ENCODE data around the gene OR1E2.
A peak's percentile ranks its signal among the peaks of the same experiment; 100 is the strongest.
"Not testable (repeated sequence)": the region's sequence is repeated elsewhere in the genome, so short reads cannot be mapped to it uniquely, and the experiment has no call there.

The OR1E2 gene

DNA sequence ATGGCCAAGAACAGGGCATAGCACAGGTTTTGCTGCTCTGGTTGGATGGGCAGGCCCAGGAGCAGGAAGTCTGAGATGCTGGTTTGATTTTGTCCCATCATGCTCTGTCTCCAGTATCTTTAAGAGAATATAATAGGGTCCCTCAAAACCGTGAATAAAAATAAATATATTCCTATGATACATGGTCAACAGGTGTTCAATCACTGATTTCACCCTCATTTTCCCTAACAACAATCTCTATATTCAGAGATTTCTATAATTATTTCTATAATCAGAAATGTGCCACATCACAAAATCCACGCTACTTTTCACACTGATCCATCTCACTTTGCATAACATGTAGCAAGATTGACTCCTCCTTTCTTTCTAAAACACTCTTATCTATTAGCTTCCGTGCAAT is at the start of gene OR1E2:
Gene OR1E2 (minus strand): TSS at position 101 of the 400 bp plus-strand sequence. CDS start 0 bp downstream, at position 101.
- no peak within 1 kb of the TSS for H3K4me3 Mint-ChIP-seq

GRCh38 chr17:3482852-3483251 is 49.2 kb upstream of the OR1E2 start:
- H3K27me3 Mint-ChIP-seq = peaks cover 40% of the 10 kb centered on the region
- H3K36me3 Mint-ChIP-seq = no peaks in the 10 kb centered on the region
- H3K9me3 Mint-ChIP-seq = peaks cover 2% of the 10 kb centered on the region
- no peaks in the 10 kb centered on the region for H3K4me1 Mint-ChIP-seq
- no peak overlapping the region for H3K4me3 Mint-ChIP-seq
- H3K27ac Mint-ChIP-seq = no peak overlapping the region
- no peak for ATAC-seq

More for the DNA sequence above, at the start of gene OR1E2:
- H3K9me3 Mint-ChIP-seq = peaks cover 10% of the 10 kb centered on the region
- H3K27ac Mint-ChIP-seq = no peak within 1 kb of the TSS
- no peak for ATAC-seq
- H3K4me1 Mint-ChIP-seq = no peaks in the 10 kb centered on the region
- no peaks in the 10 kb centered on the region for H3K36me3 Mint-ChIP-seq
- peaks cover 49% of the 10 kb centered on the region for H3K27me3 Mint-ChIP-seq

GRCh38 chr17:3479988-3480387 is 46.3 kb upstream of the OR1E2 start:
- no peak overlapping the region for H3K4me3 Mint-ChIP-seq
- H3K4me1 Mint-ChIP-seq = peaks cover 6% of the 10 kb centered on the region
- H3K27me3 Mint-ChIP-seq = peaks cover 16% of the 10 kb centered on the region
- ATAC-seq = no peak
- H3K9me3 Mint-ChIP-seq = peaks cover 2% of the 10 kb centered on the region
- no peaks in the 10 kb centered on the region for H3K36me3 Mint-ChIP-seq
- H3K27ac Mint-ChIP-seq = no peak overlapping the region

- peaks cover 6% of the 10 kb centered on the region for H3K4me1 Mint-ChIP-seq
- no peaks in the 10 kb centered on the region for H3K36me3 Mint-ChIP-seq
- no peak within 1 kb of the TSS for H3K27ac Mint-ChIP-seq
- ATAC-seq = no peak
- no peaks in the 10 kb centered on the region for H3K9me3 Mint-ChIP-seq
- peaks cover 13% of the 10 kb centered on the region for H3K27me3 Mint-ChIP-seq
- peak within 1 kb of the TSS; percentile 51 for H3K4me3 Mint-ChIP-seq
These were observed 42.4 kb upstream of the OR1E2 start, which contains the start of gene ASPA for GRCh38 chr17:3475812-3476610. ASPA (plus strand) TSS chr17:3475997; CDS start chr17:3476160, 163 bp downstream.

DNA sequence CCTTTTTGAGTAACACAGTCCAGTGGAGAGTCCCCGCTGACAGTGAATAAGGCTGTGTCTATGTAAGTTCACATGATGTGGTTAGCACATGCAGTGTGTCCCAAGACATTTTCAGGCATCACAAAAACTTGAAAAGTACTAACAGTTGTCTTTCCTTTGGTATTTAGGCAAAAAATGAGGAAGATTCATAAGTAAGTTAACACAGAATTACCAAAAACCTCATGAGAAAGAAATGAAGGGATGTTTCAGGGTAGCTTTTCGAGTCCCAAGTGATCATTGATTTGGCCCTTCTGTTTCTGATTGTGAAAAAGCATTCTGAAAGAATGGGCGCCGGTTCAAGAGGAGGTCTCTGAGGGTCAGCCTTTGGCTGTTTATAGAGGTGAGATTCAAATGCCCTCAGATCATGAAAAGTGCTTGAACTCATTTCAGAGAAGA is 41.6 kb upstream of the OR1E2 start:
- Mint-ChIP-seq H3K4me1 (peaks cover 6% of the 10 kb centered on the region), H3K4me3 (no peak overlapping the region), H3K27me3 (peaks cover 13% of the 10 kb centered on the region), H3K9me3 (no peaks in the 10 kb centered on the region), H3K36me3 (no peaks in the 10 kb centered on the region), H3K27ac (no peak overlapping the region)
- ATAC-seq = no peak

DNA sequence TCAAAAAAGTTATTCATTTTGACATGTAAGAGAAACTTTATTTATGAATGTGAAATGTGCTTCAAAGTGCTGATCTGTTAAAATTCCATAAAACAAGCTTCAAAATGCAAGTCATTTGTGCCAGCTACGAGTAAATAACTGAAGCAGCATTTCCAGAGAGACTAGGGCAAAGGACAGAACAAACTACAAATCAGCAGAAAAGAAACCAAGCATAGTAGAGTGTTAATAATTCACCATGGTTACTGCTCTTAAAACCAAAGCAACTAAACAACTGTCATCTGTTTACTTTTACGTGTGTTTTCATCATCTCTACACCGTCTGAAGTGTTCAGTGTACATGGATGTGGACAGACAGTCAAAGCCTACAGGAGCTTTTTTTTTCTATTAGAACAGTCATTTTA is 40.6 kb upstream of the OR1E2 start:
- no peaks in the 10 kb centered on the region for H3K9me3 Mint-ChIP-seq
- H3K4me1 Mint-ChIP-seq = peaks cover 6% of the 10 kb centered on the region
- no peak for ATAC-seq
- peaks cover 10% of the 10 kb centered on the region for H3K27me3 Mint-ChIP-seq
- no peak overlapping the region for H3K27ac Mint-ChIP-seq
- H3K36me3 Mint-ChIP-seq = no peaks in the 10 kb centered on the region
- H3K4me3 Mint-ChIP-seq = no peak overlapping the region

GRCh38 chr17:3472137-3472536 is 38.5 kb upstream of the OR1E2 start:
- ATAC-seq = no peak

GRCh38 chr17:3471599-3471998 is 38.0 kb upstream of the OR1E2 start, which contains the start of gene SPATA22:
SPATA22 (minus strand) TSS chr17:3471819; CDS start chr17:3469325, 2,494 bp downstream.
- no peaks in the 10 kb centered on the region for H3K36me3 Mint-ChIP-seq
- no peak within 1 kb of the TSS for H3K27ac Mint-ChIP-seq
- no peak for ATAC-seq
- H3K4me1 Mint-ChIP-seq = peaks cover 6% of the 10 kb centered on the region
- no peak within 1 kb of the TSS for H3K4me3 Mint-ChIP-seq
- no peaks in the 10 kb centered on the region for H3K27me3 Mint-ChIP-seq
- no peaks in the 10 kb centered on the region for H3K9me3 Mint-ChIP-seq

More at GRCh38 chr17:3472137-3472536, 38.5 kb upstream of the OR1E2 start:
- Mint-ChIP-seq H3K27ac (no peak overlapping the region), H3K27me3 (no peaks in the 10 kb centered on the region), H3K4me1 (peaks cover 6% of the 10 kb centered on the region), H3K9me3 (no peaks in the 10 kb centered on the region), H3K36me3 (no peaks in the 10 kb centered on the region), H3K4me3 (no peak overlapping the region)

DNA sequence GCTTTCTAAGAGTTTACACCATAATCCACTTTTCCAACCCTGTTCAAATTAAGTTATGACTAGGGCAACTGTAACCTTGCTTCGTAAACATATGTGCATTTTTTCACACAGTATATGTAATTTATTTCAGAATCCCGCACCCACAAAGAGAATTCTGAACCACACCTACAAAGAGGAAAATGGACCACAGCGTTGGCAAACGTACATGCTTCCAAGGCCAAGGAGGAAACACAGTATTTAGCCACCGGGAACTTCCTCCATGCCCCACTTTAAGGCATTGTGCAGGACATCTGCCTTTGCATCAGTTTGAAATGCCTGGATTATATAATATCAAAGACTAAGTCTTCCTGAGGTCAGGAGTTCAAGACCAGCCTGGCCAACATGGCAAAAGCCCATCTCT is 35.9 kb upstream of the OR1E2 start:
- Mint-ChIP-seq H3K36me3 (no peaks in the 10 kb centered on the region), H3K27ac (no peak overlapping the region), H3K9me3 (no peaks in the 10 kb centered on the region), H3K27me3 (no peaks in the 10 kb centered on the region), H3K4me3 (no peak overlapping the region), H3K4me1 (no peaks in the 10 kb centered on the region)
- ATAC-seq = no peak

GRCh38 chr17:3466355-3466754 is 32.7 kb upstream of the OR1E2 start:
- ATAC-seq, H3K27me3 Mint-ChIP-seq, H3K27ac Mint-ChIP-seq, H3K9me3 Mint-ChIP-seq, H3K4me3 Mint-ChIP-seq, H3K36me3 Mint-ChIP-seq, H3K4me1 Mint-ChIP-seq: not testable (repeated sequence)

- Mint-ChIP-seq H3K36me3 (no peaks in the 10 kb centered on the region), H3K27ac (no peak overlapping the region), H3K4me1 (peaks cover 7% of the 10 kb centered on the region), H3K9me3 (no peaks in the 10 kb centered on the region), H3K4me3 (no peak overlapping the region), H3K27me3 (peaks cover 22% of the 10 kb centered on the region)
- no peak for ATAC-seq
These were observed 14.5 kb upstream of the OR1E2 start for GRCh38 chr17:3448059-3448665.

- no peaks in the 10 kb centered on the region for H3K36me3 Mint-ChIP-seq
- H3K27me3 Mint-ChIP-seq = peaks cover 22% of the 10 kb centered on the region
- ATAC-seq = peak; percentile 43
These were observed 14.0 kb upstream of the OR1E2 start for GRCh38 chr17:3447625-3448024.

GRCh38 chr17:3440451-3440850 is 6.8 kb upstream of the OR1E2 start:
- Mint-ChIP-seq H3K9me3 (no peaks in the 10 kb centered on the region), H3K27ac (no peak overlapping the region), H3K4me3 (no peak overlapping the region), H3K4me1 (no peaks in the 10 kb centered on the region), H3K27me3 (peaks cover 11% of the 10 kb centered on the region), H3K36me3 (no peaks in the 10 kb centered on the region)
- ATAC-seq = no peak

More at GRCh38 chr17:3447625-3448024, 14.0 kb upstream of the OR1E2 start:
- no peak overlapping the region for H3K27ac Mint-ChIP-seq
- no peak overlapping the region for H3K4me3 Mint-ChIP-seq
- peaks cover 7% of the 10 kb centered on the region for H3K4me1 Mint-ChIP-seq
- no peaks in the 10 kb centered on the region for H3K9me3 Mint-ChIP-seq

GRCh38 chr17:3438368-3438767 is 4.7 kb upstream of the OR1E2 start:
- H3K9me3 Mint-ChIP-seq = no peaks in the 10 kb centered on the region

DNA sequence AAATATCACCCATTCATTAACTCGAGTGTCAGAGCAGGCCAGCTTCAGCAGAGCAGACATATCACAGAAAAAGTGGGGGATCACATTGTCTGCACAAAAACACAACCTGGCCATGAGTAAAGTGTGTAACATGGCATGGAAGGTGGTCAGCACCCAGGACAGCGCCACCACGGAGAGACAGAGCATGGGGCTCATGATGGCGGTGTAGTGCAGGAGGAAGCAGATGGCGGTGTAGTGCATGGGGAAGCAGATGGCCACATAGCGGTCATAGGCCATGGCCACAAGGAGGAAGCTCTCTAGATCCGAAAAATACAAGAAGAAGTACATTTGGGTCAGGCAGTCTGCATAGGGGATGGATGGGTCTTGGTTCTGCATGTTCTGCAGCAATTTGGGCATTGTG is 426 bp downstream of the OR1E2 start:
- H3K36me3 Mint-ChIP-seq = not testable (repeated sequence)
- peaks cover 13% of the 10 kb centered on the region for H3K9me3 Mint-ChIP-seq

More at GRCh38 chr17:3438368-3438767, 4.7 kb upstream of the OR1E2 start:
- H3K36me3 Mint-ChIP-seq = no peaks in the 10 kb centered on the region
- no peak for ATAC-seq
- H3K4me1 Mint-ChIP-seq = no peaks in the 10 kb centered on the region
- no peak overlapping the region for H3K27ac Mint-ChIP-seq
- no peak overlapping the region for H3K4me3 Mint-ChIP-seq
- H3K27me3 Mint-ChIP-seq = peaks cover 23% of the 10 kb centered on the region

GRCh38 chr17:3418222-3418621 is 15.4 kb downstream of the OR1E2 start:
- Mint-ChIP-seq H3K9me3 (peaks cover 6% of the 10 kb centered on the region), H3K27me3 (peaks cover 53% of the 10 kb centered on the region), H3K36me3 (no peaks in the 10 kb centered on the region)

More for the DNA sequence above, 426 bp downstream of the OR1E2 start:
- ATAC-seq = peak; percentile 55
- peaks cover 54% of the 10 kb centered on the region for H3K27me3 Mint-ChIP-seq
- H3K4me3 Mint-ChIP-seq, H3K27ac Mint-ChIP-seq, H3K4me1 Mint-ChIP-seq: not testable (repeated sequence)

More at GRCh38 chr17:3418222-3418621, 15.4 kb downstream of the OR1E2 start:
- Mint-ChIP-seq H3K4me3 (no peak overlapping the region), H3K4me1 (no peaks in the 10 kb centered on the region), H3K27ac (no peak overlapping the region)
- ATAC-seq = no peak
